NCI-H69 (cell line): Measurements from ENCODE around the gene SAMD15.
"Not testable (repeated sequence)": the region's sequence is repeated elsewhere in the genome, so short reads cannot be mapped to it uniquely, and the experiment has no call there.

Source experiments
- DNase-seq: peaks from one replicate; lab custom pipeline; 2025; lab: John Stamatoyannopoulos, UW

The SAMD15 gene

DNA sequence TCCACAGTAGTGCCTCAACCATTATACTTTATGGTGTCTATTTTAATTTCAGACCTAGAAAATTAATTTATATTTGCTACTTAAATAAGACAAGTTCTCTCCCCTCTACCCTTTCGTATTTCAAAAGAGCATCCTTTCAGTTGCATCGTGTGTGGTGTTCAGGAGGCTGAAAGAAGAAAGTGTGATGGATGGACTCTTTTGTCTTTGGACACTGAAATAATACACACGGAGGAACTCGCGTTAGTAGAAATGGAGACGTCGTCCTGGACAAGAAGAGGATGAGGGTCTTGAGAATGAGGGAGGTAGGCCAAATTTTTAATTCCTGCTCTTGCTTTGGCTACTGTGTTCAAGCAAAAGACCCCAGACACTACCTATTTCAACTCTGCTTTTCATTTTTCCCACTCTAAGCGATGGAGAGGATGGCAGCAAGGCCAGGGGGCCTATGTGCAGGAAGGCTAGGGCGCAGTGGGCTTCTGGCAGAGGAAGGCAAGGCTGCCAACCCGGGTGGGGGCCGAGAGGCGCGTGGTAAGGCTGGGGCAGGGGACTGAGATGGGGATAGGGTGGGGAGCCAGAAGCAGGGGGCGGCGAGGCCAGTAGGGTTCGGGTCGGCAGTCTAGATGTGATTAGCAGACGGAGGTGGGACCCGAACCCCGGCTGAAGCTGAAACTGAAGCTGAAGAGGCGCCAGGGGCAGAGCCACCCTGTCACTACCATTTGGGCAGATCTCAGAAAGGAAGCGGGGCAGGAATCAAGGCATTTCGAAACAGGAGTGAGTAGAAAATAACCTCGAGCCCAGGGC, 1.0 kb upstream of the SAMD15 start:
- peak; percentile 68 for DNase-seq

DNA sequence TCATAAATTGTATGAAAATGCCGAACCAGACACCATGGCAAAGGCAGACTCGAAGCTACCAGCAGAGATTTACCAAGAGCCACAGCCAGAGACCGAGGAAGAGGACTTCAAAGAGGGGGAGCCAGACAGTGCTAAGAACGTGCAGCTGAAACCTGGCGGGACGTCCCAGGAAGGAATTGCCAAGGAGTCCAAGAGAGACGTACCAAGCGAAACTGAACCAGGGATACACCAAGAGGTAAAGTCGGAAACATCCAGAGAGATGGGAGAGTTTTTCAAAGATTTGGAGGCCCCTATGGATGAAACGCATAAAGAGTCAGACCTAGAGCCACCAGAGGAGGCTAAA, 294 bp downstream of the SAMD15 start:
- DNase-seq, result no peak

DNA sequence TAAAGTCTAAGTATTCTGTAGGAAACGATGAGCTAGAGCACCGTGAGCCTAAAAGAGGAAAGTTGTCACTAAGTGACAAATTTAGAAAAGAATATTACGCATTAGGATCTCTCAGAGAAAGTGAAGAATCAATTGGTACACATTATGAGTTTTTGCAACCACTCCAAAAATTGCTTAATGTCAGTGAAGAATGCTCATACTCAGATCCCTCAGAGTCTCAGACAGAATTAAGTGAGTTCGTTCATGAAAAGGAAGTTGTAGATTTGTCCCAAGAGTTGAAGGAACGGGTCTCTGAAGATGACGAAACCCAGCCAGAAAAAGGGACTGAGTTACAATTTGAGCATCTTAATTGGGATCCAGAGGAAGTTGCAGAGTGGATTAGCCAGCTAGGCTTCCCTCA, 1.5 kb downstream of the SAMD15 start:
- DNase-seq, result no peak

DNA sequence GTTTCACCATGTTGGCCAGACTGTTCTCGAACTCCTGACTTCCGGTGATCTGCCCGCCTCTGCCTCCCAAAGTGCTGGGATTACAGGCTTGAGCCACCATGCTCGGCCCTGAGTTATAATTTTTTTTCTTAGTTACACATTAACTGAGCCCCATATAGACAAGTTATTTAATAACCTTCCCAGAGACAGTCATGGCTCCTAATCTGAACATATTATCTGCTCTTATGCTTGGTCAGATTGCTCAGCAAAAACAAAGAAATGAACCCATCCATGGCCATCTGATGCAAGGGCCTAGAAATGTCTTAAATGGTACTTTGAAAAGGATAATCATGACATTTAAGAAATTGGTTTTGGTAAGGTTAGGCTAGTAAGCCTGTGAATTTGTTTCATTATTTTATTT, 13.0 kb downstream of the SAMD15 start:
- no peak for DNase-seq

DNA sequence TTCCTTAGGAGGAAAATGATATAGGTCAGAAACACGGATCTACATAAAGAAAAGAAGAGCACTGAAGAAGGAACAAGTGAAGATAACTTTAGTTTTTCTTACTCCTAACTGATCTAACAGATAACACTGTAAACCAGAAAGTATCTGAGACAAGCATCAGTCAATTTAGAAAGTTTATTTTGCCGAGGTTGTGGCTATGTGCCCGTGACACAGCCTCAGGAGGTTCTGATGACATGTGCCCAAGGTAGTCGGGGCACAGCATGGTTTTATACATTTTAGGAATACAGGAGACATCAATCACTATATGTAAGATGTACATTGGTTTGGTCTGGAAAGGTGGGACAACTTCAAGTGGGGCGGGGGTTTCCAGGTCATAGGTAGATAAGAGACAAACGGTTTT, 23.0 kb downstream of the SAMD15 start:
- DNase-seq, result no peak

DNA sequence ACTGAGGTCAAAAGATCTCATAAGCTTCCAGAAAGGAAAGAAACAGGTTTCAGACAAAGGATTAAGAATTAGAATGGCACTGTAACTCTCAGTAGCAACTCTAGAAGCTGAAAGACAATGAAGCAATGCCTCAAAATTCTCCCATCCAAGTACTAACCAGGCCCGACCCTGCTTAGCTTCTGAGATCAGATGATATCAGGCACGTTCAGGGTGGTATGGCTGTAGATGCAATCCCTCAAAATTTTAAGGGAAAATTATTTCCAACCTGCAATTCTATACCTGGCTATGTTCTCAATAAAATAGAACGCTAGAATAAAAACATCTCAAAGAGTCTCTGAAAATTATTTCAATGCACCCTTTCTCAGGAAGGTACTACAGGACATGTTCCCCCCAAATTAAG, 26.6 kb downstream of the SAMD15 start:
- DNase-seq, result peak; percentile 12

DNA sequence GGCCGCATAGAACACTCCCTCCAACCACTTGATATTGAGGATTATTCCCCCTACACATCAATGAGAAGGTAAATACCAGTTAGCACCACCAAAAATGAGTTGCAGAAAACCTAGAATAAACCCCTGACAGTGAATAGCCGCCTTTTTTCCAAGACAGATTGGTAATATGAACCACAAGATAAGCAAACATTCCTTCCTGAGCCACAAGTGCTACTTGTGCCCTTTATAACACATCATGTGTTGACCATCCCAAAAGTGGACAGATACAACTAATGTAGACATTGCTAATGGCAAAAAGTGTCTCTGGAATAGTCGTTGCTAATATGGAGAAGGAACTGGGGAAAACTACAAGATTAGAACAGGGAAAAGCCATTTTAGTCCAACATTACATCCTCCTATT, 28.9 kb downstream of the SAMD15 start:
- no peak for DNase-seq

DNA sequence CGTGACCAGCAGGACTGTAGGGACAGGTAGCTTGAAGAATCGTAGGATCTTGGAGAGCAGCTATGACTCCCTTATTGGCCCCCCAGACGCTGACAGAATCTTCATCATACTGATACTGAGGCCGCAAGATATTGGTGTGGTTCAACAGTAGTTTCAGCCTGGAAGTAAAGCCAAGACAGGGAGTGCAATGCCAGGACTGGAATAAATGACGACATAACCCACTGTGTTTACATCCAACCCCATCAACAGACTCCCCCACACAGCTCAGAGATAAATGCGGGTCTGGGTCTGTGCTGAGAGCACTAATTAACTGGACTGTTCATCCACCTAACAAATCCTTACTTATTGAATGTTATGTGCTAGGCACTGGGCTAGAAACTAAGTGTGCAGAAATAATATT, 29.5 kb downstream of the SAMD15 start:
- DNase-seq, result no peak

DNA sequence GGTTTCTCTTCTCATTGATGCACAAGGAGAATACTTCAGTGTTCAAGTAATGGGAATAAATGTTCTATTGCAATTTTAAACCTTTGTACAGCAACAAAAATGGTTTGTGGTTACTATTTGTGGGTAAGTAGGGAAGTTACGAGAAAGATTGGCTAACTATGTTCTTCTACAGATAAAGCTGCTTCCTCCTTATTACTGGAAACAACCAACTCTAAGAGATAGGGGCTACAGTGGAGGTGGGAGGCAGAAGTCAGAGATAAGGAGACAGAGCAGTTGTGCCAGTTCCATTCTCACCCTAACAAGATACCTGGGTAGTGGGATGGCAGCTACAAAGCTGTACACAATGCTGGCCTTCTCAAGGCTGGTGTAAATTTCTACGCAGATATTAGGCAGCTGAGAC, 30.0 kb downstream of the SAMD15 start:
- DNase-seq, result no peak

DNA sequence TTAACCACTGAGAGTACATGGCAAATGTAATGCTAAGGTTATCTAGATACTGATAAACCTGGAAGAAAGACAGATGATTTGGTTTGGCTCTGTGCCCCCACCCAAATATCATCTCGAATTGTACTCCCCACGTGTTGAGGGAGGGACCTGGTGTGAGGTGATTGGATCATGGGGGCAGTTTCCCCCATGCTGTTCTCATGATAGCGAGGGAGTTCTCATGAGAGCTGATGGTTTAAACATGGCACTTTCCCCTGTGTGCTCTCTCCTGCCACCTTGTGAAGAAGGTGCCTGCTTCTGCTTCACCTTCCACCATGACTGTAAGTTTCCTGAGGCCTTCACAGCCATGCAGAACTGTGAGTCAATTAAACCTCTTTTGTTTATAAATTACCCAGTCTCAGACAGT, 32.0 kb downstream of the SAMD15 start:
- peak; percentile 56 for DNase-seq

DNA sequence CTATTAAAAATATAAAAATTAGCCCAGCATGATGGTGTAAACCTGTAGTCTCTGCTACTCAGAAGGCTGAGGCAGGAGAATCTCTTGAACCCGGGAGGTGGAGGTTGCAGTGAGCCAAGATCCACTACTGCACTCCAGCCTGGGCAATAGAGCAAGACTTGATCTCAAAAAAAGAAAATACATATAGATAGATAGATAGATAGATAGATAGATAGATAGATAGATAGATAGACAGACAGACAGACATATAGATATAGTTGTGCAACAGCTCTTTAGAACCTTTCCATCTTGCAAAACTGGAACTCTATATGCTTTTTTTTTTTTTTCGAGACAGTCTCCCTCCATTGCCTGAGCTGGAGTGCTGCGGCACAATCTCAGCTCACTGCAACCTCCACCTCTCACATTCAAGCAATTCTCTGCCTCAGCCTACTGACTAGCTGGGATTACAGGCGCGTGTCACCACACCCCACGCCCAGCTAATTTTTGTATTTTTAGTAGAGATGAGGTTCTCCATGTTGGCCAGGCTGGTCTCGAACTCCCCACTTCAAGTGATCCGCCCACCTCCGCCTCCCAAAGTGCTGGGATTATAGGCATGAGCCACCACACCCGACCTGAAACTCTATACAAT, 38.3 kb downstream of the SAMD15 start:
- DNase-seq, result not testable (repeated sequence)

DNA sequence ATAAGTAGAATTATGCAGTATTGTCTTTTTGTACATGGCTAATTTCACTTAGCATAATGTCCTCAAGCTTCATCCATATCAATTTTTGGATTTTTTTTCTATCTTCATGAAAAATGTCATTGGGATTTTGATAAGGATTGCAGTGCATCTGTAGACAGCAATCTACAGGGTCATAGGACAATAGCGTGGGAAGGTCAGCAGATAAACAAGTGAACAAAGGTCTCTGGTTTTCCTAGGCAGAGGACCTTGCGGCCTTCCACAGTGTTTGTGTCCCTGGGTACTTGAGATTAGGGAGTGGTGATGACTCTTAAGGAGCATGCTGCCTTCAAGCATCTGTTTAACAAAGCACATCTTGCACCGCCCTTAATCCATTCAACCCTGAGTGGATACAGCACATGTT, 38.9 kb downstream of the SAMD15 start:
- DNase-seq, result not testable (repeated sequence)

DNA sequence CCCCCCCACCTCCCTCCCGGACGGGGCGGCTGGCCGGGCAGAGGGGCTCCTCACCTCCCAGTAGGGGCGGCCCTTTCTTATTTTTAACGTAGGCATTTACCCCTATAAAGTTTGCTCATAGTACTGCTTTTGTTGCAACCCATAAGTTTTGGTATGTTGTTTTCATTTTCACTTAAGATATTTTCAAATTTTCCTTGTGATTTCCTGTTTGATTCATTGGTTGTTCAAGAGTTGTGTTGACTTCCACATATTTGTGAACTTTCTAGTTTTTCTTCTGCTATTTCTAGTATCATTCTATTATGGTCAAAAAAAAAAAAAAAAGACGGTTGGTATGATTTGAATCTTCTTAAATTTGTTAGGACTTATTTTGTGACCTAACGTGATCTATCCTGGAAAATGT, 39.7 kb downstream of the SAMD15 start:
- DNase-seq, result no peak

DNA sequence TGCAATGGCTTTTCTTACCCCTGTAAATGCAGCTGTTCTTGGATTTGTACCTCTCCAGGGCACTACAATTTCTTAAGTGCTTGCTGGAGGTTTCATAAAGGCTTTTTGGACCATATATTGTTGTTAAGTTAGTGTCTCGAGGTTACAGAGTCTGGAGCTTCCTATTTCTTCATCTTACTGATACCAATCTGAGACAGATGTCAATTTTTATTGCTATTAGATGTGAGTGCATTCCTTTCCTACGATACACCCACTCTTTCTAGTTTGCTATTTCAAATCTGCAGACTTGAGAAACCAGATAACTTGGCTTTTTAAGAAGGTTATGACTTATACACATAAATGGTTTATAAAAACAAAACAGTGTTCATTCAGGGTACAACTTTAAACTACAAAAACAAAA, 44.0 kb downstream of the SAMD15 start:
- no peak for DNase-seq

DNA sequence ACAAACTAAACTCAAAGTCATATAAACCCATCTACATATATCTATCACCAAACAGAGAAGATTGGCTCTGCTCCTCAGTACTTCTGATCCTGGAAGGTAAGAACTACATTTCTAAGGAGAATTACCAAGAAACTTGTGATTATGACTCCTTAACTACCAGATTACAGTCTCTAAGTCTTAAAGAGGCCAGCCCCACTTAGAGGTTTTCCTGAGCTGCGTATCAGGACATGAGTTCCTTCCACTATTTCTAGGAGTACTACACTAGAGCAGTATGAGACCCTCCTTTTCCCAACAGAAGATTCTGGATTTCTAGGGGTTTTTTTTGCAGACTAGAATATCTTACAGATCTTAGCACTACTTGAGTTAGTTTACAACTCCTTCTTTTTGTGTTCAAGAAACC, 46.2 kb downstream of the SAMD15 start, which contains the start of gene NOXRED1:
TSS of gene NOXRED1 (minus strand) at position 101 of the 400 bp plus-strand sequence. CDS start 634 bp downstream, outside the sequence.
- no peak for DNase-seq

DNA sequence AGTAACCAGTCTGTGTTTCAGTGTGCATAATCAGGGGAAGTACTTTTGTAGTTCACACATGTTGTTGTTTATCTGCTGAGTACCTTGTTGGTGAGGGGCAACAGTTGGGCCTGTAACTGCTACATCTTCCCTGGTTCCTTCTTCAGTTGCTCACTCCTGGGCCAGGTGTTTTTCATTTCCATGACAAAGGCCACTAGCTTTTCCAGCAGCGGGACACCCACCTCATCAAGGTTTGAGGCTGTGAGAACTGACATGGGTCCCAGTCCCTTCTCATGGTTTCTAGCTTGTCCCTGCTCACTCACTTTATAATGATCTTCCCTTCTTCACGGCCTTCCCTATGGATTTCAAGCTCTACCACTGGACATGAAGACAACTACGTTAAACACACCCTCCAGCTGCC, 47.7 kb downstream of the SAMD15 start:
- DNase-seq, result no peak

DNA sequence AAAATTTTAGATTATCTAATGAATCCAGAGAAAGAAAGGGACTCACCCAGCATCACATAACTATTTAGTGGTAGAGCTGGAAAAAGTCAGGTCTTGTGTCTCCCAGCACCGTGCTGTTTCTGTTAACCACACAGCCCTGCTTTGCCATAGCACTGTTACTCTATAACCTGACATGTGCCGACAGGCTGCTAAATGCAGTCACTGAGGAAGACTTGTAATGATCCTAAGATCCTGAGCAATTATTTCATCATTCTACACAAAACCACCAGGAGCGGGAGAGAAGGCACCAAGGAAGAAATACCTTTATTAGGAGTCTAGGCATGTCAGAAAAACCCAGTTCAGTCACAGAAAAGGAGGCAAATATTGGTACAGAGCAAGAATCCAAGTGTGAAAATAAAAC, 49.2 kb downstream of the SAMD15 start:
- no peak for DNase-seq

DNA sequence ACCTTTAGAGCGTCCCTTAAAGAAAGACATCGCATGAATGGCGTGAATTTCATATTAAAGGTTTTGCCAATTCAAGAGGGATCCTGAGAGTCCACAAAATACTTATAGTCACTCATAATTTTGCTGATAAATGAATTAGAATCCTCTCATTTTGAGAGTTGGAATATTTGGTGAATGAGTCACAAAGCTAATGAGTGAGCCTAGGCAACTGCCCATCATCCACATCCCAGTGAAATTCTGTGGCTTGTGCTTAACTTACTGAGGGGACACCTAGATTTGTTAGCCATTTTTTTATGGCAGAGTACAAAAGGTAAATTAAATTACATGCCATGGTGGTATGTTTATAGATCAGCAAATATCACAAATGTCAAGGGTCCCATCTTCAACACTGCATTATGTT, 58.9 kb downstream of the SAMD15 start:
- DNase-seq, result no peak

DNA sequence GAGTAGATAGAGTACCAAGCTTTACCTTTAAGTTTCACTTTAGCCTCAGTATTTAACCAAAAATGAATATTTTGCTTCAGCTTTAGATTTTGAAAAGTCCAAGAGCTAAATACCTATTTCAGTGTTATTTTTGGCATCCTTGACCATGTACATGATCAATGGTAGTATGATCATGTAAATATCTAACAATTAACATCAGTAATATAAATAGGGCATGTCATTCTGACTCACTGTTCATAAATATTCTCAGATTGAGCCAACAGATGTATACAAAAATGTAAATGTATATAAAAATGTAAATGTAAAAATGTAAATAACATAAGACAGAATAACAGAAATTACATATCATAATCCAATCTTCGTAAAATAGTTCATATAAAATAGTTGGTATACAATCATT, 61.4 kb downstream of the SAMD15 start:
- DNase-seq, result no peak

DNA sequence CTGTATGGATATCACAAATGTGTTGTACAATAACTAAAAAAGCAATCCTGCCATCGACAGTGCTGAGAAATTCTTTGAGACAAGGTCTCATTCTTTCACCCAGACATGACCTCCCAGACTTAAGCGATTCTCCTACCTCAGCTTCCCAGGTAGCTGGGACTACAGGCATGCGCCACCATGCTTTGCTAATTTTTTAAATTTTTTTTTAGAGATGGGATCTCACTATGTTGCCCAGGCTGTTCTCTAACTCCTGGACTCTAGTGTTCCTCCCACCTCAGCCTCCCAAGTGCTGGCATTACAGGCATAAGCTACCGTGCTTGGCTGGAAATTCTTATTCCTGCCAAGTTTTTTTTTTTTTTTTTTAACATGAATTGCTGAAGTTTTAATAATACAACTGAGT, 62.7 kb downstream of the SAMD15 start:
- no peak for DNase-seq
